DOHH2 (cell line): ENCODE results near the gene CPNE5.

Source experiments
- H3F3A ChIP-seq: fragments of 200-600 bp; sonication (generic), shearing (Covaris generic); 2 replicates; pipeline ENCODE4 v1.6.0; 2016; ENCODE audit warnings: antibody characterized with exemption, mild to moderate bottlenecking; ENCODE audit not compliant: control insufficient read depth, insufficient read depth
- H3K27ac ChIP-seq: fragments of 200-600 bp; sonication (generic); 2 replicates; pipeline ENCODE4 v1.5.1; 2014; ENCODE audit warnings: low read depth, mild to moderate bottlenecking, low read length, moderate library complexity
- H3K27me3 ChIP-seq: fragments of 200-600 bp; sonication (generic); 2 replicates; pipeline ENCODE4 v1.6.1; 2014; ENCODE audit warnings: mild to moderate bottlenecking, low read length, mixed read lengths; ENCODE audit not compliant: control insufficient read depth
- H3K36me3 ChIP-seq: fragments of 200-600 bp; sonication (generic); 2 replicates; pipeline ENCODE4 v1.6.1; 2014; ENCODE audit warnings: mild to moderate bottlenecking, low read length, moderate library complexity, mixed read lengths; ENCODE audit not compliant: control insufficient read depth
- H3K4me1 ChIP-seq: fragments of 200-600 bp; sonication (generic); 2 replicates; pipeline ENCODE4 v1.6.1; 2014; ENCODE audit warnings: mild to moderate bottlenecking, low read length, mixed read lengths; ENCODE audit not compliant: control insufficient read depth
- H3K4me2 ChIP-seq: fragments of 200-600 bp; sonication (generic); 2 replicates; pipeline ENCODE4 v1.6.0; 2014; ENCODE audit warnings: mild to moderate bottlenecking, low read length, moderate library complexity
- H3K4me3 ChIP-seq: fragments of 200-600 bp; sonication (generic); 2 replicates; pipeline ENCODE4 v1.5.1; 2014; ENCODE audit warnings: mild to moderate bottlenecking, low read length, mixed read lengths
- H3K79me2 ChIP-seq: fragments of 200-600 bp; sonication (generic); 2 replicates; pipeline ENCODE4 v1.6.1; 2014; ENCODE audit warnings: mild to moderate bottlenecking, low read length, mixed read lengths; ENCODE audit not compliant: control insufficient read depth
- H3K9me2 ChIP-seq: fragments of 200-600 bp; sonication (generic); replicated peaks from 2 replicates; pipeline ENCODE4 v1.6.1; 2014; ENCODE audit warnings: mild to moderate bottlenecking, low read length, mixed read lengths; ENCODE audit not compliant: control insufficient read depth
- H3K9me3 ChIP-seq: fragments of 200-600 bp; sonication (generic); 2 replicates; pipeline ENCODE4 v1.6.1; 2014; ENCODE audit warnings: antibody characterized with exemption, low read length, mixed read lengths; ENCODE audit not compliant: control insufficient read depth, insufficient read depth
- H4K20me1 ChIP-seq: fragments of 200-600 bp; sonication (generic); 2 replicates; pipeline ENCODE4 v1.6.0; 2014; ENCODE audit warnings: low read depth, mild to moderate bottlenecking, antibody characterized with exemption, low read length, moderate library complexity; ENCODE audit not compliant: control insufficient read depth, insufficient read depth
- CTCF ChIP-seq: fragments of 200-600 bp; sonication (generic); IDR thresholded peaks from one replicate; pipeline ENCODE4 v1.5.1; 2014; ENCODE audit warnings: antibody characterized with exemption, mild to moderate bottlenecking, low read depth, low read length; ENCODE audit not compliant: poor library complexity, severe bottlenecking
- EZH2phosphoT487 ChIP-seq: fragments of 200-600 bp; sonication (generic); IDR thresholded peaks from 2 replicates; pipeline ENCODE4 v1.6.1; 2017; ENCODE audit warnings: borderline replicate concordance, mild to moderate bottlenecking, antibody characterized with exemption, low read length, moderate library complexity, mixed read lengths

Gene CPNE5

GRCh38 chr6:36807750-36808149, 31.5 kb downstream of the CPNE5 start:
- H4K20me1 ChIP-seq: no peaks in the 10 kb centered on the region
- H3K36me3 ChIP-seq: no peaks in the 10 kb centered on the region
- H3K27ac ChIP-seq: no peak overlapping the region
- H3K27me3 ChIP-seq: peaks cover 24% of the 10 kb centered on the region
- H3K4me3 ChIP-seq: no peak overlapping the region
- no peaks in the 10 kb centered on the region for H3F3A ChIP-seq
- H3K9me3 ChIP-seq: no peaks in the 10 kb centered on the region
- H3K9me2 ChIP-seq: no peaks in the 10 kb centered on the region
- H3K4me1 ChIP-seq: no peaks in the 10 kb centered on the region
- H3K4me2 ChIP-seq: no peak overlapping the region
- no peak for TF ChIP-seq CTCF
- TF ChIP-seq EZH2phosphoT487: no peak
- no peaks in the 10 kb centered on the region for H3K79me2 ChIP-seq

DNA sequence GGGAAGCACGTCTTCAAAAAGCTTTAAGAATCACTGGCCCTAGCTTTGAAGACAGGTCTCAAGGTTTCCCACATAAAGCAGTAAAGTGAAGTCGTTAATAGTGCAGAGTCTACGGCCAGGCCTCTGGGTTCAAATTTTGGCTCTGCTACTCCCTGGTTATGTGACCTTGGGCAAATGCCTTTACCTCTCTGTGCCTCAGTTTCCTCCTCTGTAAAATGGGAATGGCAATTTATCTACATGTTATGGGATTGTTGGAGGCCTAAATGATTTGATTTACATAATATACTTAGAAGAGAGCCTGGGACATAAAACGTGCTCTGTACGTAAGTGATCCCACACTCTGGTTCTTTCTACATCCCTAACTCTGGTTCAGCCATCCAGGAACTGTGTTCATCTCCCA, 32.1 kb downstream of the CPNE5 start:
- H3K4me3 ChIP-seq: no peak overlapping the region
- TF ChIP-seq CTCF (no peak), EZH2phosphoT487 (no peak)
- no peaks in the 10 kb centered on the region for H3K9me2 ChIP-seq
- no peaks in the 10 kb centered on the region for H3K36me3 ChIP-seq
- no peaks in the 10 kb centered on the region for H3F3A ChIP-seq
- H3K9me3 ChIP-seq: no peaks in the 10 kb centered on the region
- peaks cover 21% of the 10 kb centered on the region for H3K27me3 ChIP-seq
- no peaks in the 10 kb centered on the region for H3K79me2 ChIP-seq
- H3K4me2 ChIP-seq: no peak overlapping the region
- H3K27ac ChIP-seq: no peak overlapping the region
- no peaks in the 10 kb centered on the region for H3K4me1 ChIP-seq
- H4K20me1 ChIP-seq: no peaks in the 10 kb centered on the region

- no peaks in the 10 kb centered on the region for H3K9me2 ChIP-seq
- H3K27me3 ChIP-seq: peaks cover 21% of the 10 kb centered on the region
- H3F3A ChIP-seq: no peaks in the 10 kb centered on the region
- H3K4me1 ChIP-seq: no peaks in the 10 kb centered on the region
- H3K4me2 ChIP-seq: no peak overlapping the region
- no peaks in the 10 kb centered on the region for H3K79me2 ChIP-seq
- H3K27ac ChIP-seq: no peak overlapping the region
- H3K4me3 ChIP-seq: no peak overlapping the region
- TF ChIP-seq CTCF: no peak
- TF ChIP-seq EZH2phosphoT487: no peak
- no peaks in the 10 kb centered on the region for H4K20me1 ChIP-seq
- H3K36me3 ChIP-seq: no peaks in the 10 kb centered on the region
- H3K9me3 ChIP-seq: no peaks in the 10 kb centered on the region
These were observed 33.3 kb downstream of the CPNE5 start for GRCh38 chr6:36805917-36806316.
